ENCODE data around the gene SLMAP.

- TF ChIP-seq CTCF (conservative IDR thresholded peaks at IDR 0.05; ENCODE audit: low read depth, low read length) (no peak), POLR2A (IDR thresholded peaks at IDR 0.05; ENCODE audit: low read depth, low read length) (no peak), FOS (IDR thresholded peaks at IDR 0.05; ENCODE audit: low read depth, low read length) (no peak), RAD21 (IDR thresholded peaks at IDR 0.05; ENCODE audit: low read length) (no peak), RFX5 (IDR thresholded peaks at IDR 0.05; ENCODE audit: low read depth, low read length) (no peak), USF2 (IDR thresholded peaks at IDR 0.05; ENCODE audit: low read depth, low read length) (no peak), MXI1 (IDR thresholded peaks at IDR 0.05; ENCODE audit: borderline replicate concordance, low read depth, low read length) (no peak), MAZ (IDR thresholded peaks at IDR 0.05; ENCODE audit: borderline replicate concordance, low read depth, low read length) (no peak), RCOR1 (IDR thresholded peaks at IDR 0.05; ENCODE audit: insufficient replicate concordance, low read length) (no peak), CEBPB (IDR thresholded peaks at IDR 0.05; ENCODE audit: low read depth, low read length) (no peak)
Measured at GRCh38 chr3:57730682-57731081, 25.4 kb upstream of the SLMAP start.
